ENCODE results near the gene PRICKLE3. TPM values are rescaled to one million over a fixed set of nuclear protein-coding genes. Genes with fewer than 3 reads are reported as not detected.

PRICKLE3 gene
- total and polyA plus RNA-seq, 2 experiments from 2014 or later, result 4.7 to 13.7 TPM

DNA sequence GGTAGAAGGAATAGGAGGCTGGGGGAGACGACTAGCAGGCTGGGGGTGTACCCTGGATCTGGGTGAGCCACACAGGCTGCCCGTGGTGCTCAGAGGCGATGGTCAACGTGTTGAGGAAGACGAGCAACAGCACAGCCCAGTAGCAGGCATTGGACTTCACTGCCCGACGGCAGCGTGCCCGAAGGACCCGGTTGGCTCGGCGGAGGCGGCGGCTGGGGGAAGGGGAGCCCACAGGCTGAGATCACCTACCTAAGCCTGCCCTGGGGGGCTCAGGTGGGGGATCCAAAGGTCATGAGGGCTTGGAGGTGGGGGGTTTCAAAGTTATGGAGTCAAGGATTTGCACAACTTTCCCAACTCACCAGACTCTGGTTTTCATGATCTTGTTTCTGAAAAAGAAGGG lies 39.7 kb upstream of the PRICKLE3 start (continued):
- no peak for TF ChIP-seq JUNB (IDR thresholded peaks at IDR 0.05; ENCODE audit: unreplicated experiment)
- TF ChIP-seq REST (IDR thresholded peaks at IDR 0.05; ENCODE audit: unreplicated experiment), result no peak
- TF ChIP-seq ZNF331 (CRISPR knock-in tag; IDR thresholded peaks at IDR 0.05; ENCODE audit: low read depth), result no peak
- no peak for TF ChIP-seq EZH2phosphoT487 (IDR thresholded peaks at IDR 0.05; ENCODE audit: unreplicated experiment)
- no peak for TF ChIP-seq NANOG (IDR thresholded peaks at IDR 0.05; ENCODE audit: borderline replicate concordance)
- TF ChIP-seq ZNF114 (CRISPR knock-in tag; IDR thresholded peaks at IDR 0.05), result no peak

- H3K27ac Mint-ChIP-seq, result no peak overlapping the region
- no peak for TF ChIP-seq ZNF331 (CRISPR knock-in tag; IDR thresholded peaks at IDR 0.05; ENCODE audit: low read depth)
- no peak for TF ChIP-seq NANOG (IDR thresholded peaks at IDR 0.05; ENCODE audit: borderline replicate concordance)
- TF ChIP-seq CTCF (conservative IDR thresholded peaks at IDR 0.05; ENCODE audit: low read depth in 2 of 2), result no peak
- no peak for TF ChIP-seq ZNF114 (CRISPR knock-in tag; IDR thresholded peaks at IDR 0.05)
- no peak for TF ChIP-seq STAT1 (IDR thresholded peaks at IDR 0.05; ENCODE audit: unreplicated experiment)
- TF ChIP-seq CREB1 (CRISPR knock-in tag; IDR thresholded peaks at IDR 0.05; ENCODE audit: low read depth), result no peak
- TF ChIP-seq REST (IDR thresholded peaks at IDR 0.05; ENCODE audit: unreplicated experiment), result no peak
- TF ChIP-seq ETS1 (IDR thresholded peaks at IDR 0.05), result no peak
- TF ChIP-seq POLR2AphosphoS5 (IDR thresholded peaks at IDR 0.05; ENCODE audit: low read depth), result no peak
Measured at GRCh38 chrX:49221868-49222267, 35.7 kb upstream of the PRICKLE3 start.

More at GRCh38 chrX:49221868-49222267, 35.7 kb upstream of the PRICKLE3 start:
- H3K9me2 ChIP-seq (ENCODE audit: insufficient read depth), result no peaks in the 10 kb centered on the region
- Mint-ChIP-seq H3K4me3 (no peak overlapping the region), H3K9me3 (no peaks in the 10 kb centered on the region), H3K36me3 (ENCODE audit: low read depth) (no peaks in the 10 kb centered on the region), H3K27me3 (ENCODE audit: insufficient read depth, low read depth, poor library complexity) (peaks cover 9% of the 10 kb centered on the region), H3K4me1 (0 out of 3 replicates have a peak, but pooled peaks cover 3% of the 10 kb centered on the region)
- no peaks in the 10 kb centered on the region for H3K36me3 ChIP-seq (ENCODE audit: insufficient read depth)
- H3K4me3 ChIP-seq, result no peak overlapping the region
- no peaks in the 10 kb centered on the region for H3K27me3 ChIP-seq (ENCODE audit: insufficient read depth)
- no peak overlapping the region for H2AFZ ChIP-seq
- H3K4me1 ChIP-seq (ENCODE audit: insufficient read depth), result no peaks in the 10 kb centered on the region
- DNase-seq (ENCODE audit: low spot score) (no peak), ATAC-seq (no peak)
- no peak overlapping the region for H3K27ac ChIP-seq (ENCODE audit: low read depth)
- no peak overlapping the region for H3K4me2 ChIP-seq
- no peaks in the 10 kb centered on the region for H3F3A ChIP-seq (replicated peaks; ENCODE audit: low read depth)
- no peaks in the 10 kb centered on the region for H3K79me2 ChIP-seq (replicated peaks; ENCODE audit: insufficient read depth)
- no peaks in the 10 kb centered on the region for H4K20me1 ChIP-seq (replicated peaks; ENCODE audit: insufficient read depth)
